ENCODE results near the gene NCSTN.

- TF ChIP-seq GATA3 (IDR thresholded peaks at IDR 0.05; ENCODE audit: low read depth, low read length) (no peak), GATA2 (IDR thresholded peaks at IDR 0.05; ENCODE audit: low read depth, low read length) (no peak)
Observed at GRCh38 chr1:160332516-160332915, 10.7 kb upstream of the NCSTN start.

Measured in SH-SY5Y (cell line).